Measurements from ENCODE around the gene DSC3. TPM values are rescaled to one million over a fixed set of nuclear protein-coding genes. Genes with fewer than 3 reads are reported as not detected.

The DSC3 gene
- total and polyA plus RNA-seq, 2 donors (not counting 3 experiments of a cell fraction or from before 2014, with no cell fraction given), result 0.04 to 0.18 TPM

DNA sequence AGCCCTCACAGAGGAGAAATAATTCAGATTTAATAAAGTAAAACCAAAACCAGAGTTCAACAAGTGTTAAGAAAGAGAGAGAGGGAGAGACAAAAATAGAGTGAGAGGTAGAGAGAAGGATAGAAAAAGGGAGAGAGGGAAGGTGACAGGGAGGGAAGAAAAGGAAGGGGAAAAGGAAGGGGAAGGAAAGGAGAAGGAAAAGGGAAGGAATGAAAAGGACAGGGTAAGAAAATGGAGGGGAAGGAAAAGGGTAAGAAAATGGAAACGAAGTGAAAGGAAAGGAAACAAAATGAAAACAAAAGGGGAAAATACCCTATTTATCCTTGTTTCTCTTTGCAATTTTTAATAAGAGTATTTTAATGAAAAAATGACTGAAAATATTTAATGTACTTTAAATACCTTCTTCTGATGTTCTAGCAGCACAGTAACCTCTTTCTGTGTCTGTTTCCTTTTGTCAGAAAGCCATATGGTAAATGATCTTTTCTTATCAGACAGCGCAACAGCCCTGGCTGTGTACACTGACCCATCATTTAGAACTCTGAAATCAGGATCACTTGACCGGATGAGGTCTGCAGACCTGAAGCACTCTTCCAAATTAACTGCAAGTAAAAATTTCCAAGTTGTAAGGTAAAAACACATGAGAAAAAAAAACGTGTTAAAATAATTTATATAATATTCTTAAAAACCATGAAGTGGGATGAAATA, 11.8 kb downstream of the DSC3 start:
- no peak overlapping the region for H3K4me3 ChIP-seq (replicated peaks in 1 of 3; ENCODE audit: insufficient read depth in 1 of 3, low read depth in 1 of 3, low read length in 3 of 3)
- intact Hi-C loops (cut with micrococcal nuclease) (no loop called here), dilution Hi-C loops (cut with MboI; ENCODE audit: extremely low pct_ligation_motif_present, low sequenced_read_pairs) (no loop called here)
- H3K27me3 ChIP-seq (ENCODE audit: control insufficient read depth in 2 of 2, insufficient read depth in 2 of 2, low read length in 2 of 2), result no peaks in the 10 kb centered on the region
- DNase-seq (ENCODE audit: low read depth, low spot score) (no peak), FAIRE-seq (no peak)
- TF ChIP-seq CTCF (IDR thresholded peaks at IDR 0.05; ENCODE audit: extremely low read depth in 1 of 2, insufficient read depth in 1 of 2, low read depth in 1 of 2, low read length in 2 of 2), result no peak
- no peak for TF ChIP-seq FOS (IDR thresholded peaks at IDR 0.05; ENCODE audit: borderline replicate concordance, insufficient read depth, low read length)
- no peak for TF ChIP-seq MYC (IDR thresholded peaks at IDR 0.05; ENCODE audit: low read depth, low read length)
- TF ChIP-seq, protein P1, sequence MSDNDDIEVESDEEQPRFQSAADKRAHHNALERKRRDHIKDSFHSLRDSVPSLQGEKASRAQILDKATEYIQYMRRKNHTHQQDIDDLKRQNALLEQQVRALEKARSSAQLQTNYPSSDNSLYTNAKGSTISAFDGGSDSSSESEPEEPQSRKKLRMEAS (IDR thresholded peaks at IDR 0.05; ENCODE audit: insufficient read depth, insufficient read length), result no peak
- TF ChIP-seq EZH2 (IDR thresholded peaks at IDR 0.05; ENCODE audit: borderline replicate concordance, low read depth, low read length, severe bottlenecking), result no peak
- no peak for TF ChIP-seq POLR2A (IDR thresholded peaks at IDR 0.05; ENCODE audit: low read depth, low read length)
- no peak for TF ChIP-seq GATA2 (IDR thresholded peaks at IDR 0.05; ENCODE audit: insufficient read depth, insufficient read length, low read depth, low read length)
- no peak for TF ChIP-seq JUN (IDR thresholded peaks at IDR 0.05; ENCODE audit: borderline replicate concordance, insufficient read depth, insufficient read length, low read depth)
- TF ChIP-seq POLR2AphosphoS5 (IDR thresholded peaks at IDR 0.05; ENCODE audit: insufficient read depth, low read depth, low read length), result no peak
- POLR2A ChIA-PET, result no interaction called here
- no peak overlapping the region for H3K27ac ChIP-seq (ENCODE audit: insufficient read depth, low read depth, low read length)
- H3K4me1 ChIP-seq (ENCODE audit: control insufficient read depth, extremely low read depth, insufficient read depth, low read length), result no peaks in the 10 kb centered on the region
- no TSS peak for BruUV-seq (replicated peaks)
- H2AFZ ChIP-seq (ENCODE audit: low read depth, low read length), result no peak overlapping the region
- H3K9me3 ChIP-seq (replicated peaks; ENCODE audit: control insufficient read depth, insufficient read depth, low read length), result no peaks in the 10 kb centered on the region
- no peaks in the 10 kb centered on the region for H4K20me1 ChIP-seq (replicated peaks; ENCODE audit: control insufficient read depth, extremely low read depth, insufficient read depth, low read length)
- no peak overlapping the region for H3K9ac ChIP-seq (replicated peaks; ENCODE audit: extremely low read depth, insufficient read depth, low read length)
- H3K9me1 ChIP-seq (replicated peaks; ENCODE audit: control insufficient read depth, extremely low read depth, insufficient read depth, low read length), result no peaks in the 10 kb centered on the region
- CTCF ChIA-PET, result no interaction called here
- no peaks in the 10 kb centered on the region for H3K36me3 ChIP-seq (ENCODE audit: control insufficient read depth in 2 of 2, extremely low read depth in 1 of 2, insufficient read depth in 2 of 2, low read length in 2 of 2)
- no peak overlapping the region for H3K4me2 ChIP-seq (ENCODE audit: insufficient read depth, low read length)
- no peaks in the 10 kb centered on the region for H3K79me2 ChIP-seq (ENCODE audit: control insufficient read depth, insufficient read depth, low read length)
